Stimulated activated naive CD8-positive, alpha-beta T cell treated with anti-CD3 and anti-CD28 coated beads, Interleukin-15, amount 100 ng/mL, for 72 hours (primary cell): ENCODE measurements around the gene RPS26.
"Not testable (repeated sequence)": the region's sequence is repeated elsewhere in the genome, so short reads cannot be mapped to it uniquely, and the experiment has no call there.

Source experiments
- ATAC-seq: fragments of 150-1000 bp; cut with Tn5 transposase; 2 replicates; pipeline ENCODE4 v1.10.0; 2021; ENCODE audit warnings: mild to moderate bottlenecking, moderate library complexity
- DNase-seq, 2 donors: peaks; one replicate each; pipeline ENCODE4 v3.0.0; 2021 to 2022
- H3K27ac Mint-ChIP-seq, 2 donors: one replicate each; pipeline ENCODE4 v1.8.0; 2022; ENCODE audit warnings: mild to moderate bottlenecking in 2 of 2, mixed read lengths in 2 of 2, moderate library complexity in 2 of 2
- H3K27me3 Mint-ChIP-seq: one replicate; pipeline ENCODE4 v1.8.0; 2022; ENCODE audit warnings: mixed read lengths
- H3K4me1 Mint-ChIP-seq: one replicate; pipeline ENCODE4 v1.8.0; 2022; ENCODE audit warnings: mild to moderate bottlenecking, mixed read lengths
- H3K4me3 Mint-ChIP-seq, 2 donors: one replicate each; pipeline ENCODE4 v1.8.0; 2022; ENCODE audit warnings: mild to moderate bottlenecking in 2 of 2, mixed read lengths in 2 of 2, moderate library complexity in 1 of 2
- H3K9me3 Mint-ChIP-seq, 2 donors: one replicate each; pipeline ENCODE4 v1.8.0; 2022; ENCODE audit warnings: mixed read lengths in 2 of 2

The RPS26 gene

DNA sequence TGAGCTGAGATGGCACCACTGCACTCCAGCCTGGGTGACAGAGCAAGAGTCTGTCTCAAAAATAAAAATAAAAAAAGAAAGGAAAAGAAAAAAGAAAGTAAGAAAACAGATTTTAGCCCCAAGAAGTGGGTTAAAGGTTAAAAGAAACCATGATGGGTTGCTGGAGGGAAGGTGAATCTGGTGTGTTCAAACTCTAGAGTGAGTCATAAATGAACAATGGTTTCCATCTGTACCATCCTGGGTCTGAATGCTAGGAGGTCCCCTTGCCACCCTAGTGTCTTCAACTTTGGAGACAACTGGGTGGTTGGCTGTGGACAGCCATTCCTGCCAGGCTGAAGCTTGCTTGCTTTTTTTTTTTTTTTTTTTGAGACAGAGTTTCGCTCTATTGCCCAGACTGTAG lies 1.6 kb upstream of the RPS26 start:
- DNase-seq (peak; percentile 16 to 40), ATAC-seq (peak; percentile 47)
- H3K4me1 Mint-ChIP-seq: peaks cover 84% of the 10 kb centered on the region
- H3K9me3 Mint-ChIP-seq: no peaks in the 10 kb centered on the region
- H3K27ac Mint-ChIP-seq: peak overlapping the region; percentile 86 to 95
- H3K4me3 Mint-ChIP-seq: peak overlapping the region; percentile 93 to 100
- H3K27me3 Mint-ChIP-seq: no peaks in the 10 kb centered on the region

DNA sequence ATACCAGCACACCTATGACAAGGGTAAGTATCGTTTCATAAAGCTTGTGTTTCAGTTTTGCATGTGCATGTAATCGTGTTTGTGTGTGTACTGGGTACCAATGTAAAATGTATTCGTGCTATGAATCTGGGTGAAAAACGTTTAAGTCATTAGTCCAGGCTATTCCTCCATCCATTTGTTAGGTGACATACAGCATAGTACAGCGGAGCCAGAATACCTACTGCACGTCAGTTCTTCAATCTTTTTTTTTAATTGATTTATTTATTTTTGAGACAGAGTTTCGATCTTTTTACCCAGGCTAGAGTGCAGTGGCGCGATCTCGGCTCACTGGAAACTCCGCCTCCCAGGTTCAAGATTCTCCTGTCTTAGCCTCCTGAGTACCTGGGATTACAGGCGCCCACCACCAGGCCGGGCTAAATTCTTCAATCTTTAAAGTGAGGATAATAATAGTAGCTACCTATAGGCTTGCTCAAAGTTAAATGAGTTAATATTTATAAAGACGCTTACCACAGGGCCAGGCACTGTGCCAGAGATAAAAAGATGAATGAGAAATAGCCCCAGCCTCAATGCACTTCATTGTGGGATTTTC lies 661 bp upstream of the RPS26 start:
- peak; percentile 8 for ATAC-seq
- Mint-ChIP-seq H3K27me3 (no peaks in the 10 kb centered on the region), H3K4me3 (peak overlapping the region; percentile 93 to 100), H3K27ac (peak overlapping the region; percentile 94 to 95), H3K4me1 (peaks cover 81% of the 10 kb centered on the region), H3K9me3 (no peaks in the 10 kb centered on the region)
- DNase-seq: no peak

GRCh38 chr12:56042430-56042813 lies 704 bp downstream of the RPS26 start:
- Mint-ChIP-seq H3K4me3 (peak overlapping the region; percentile 93 to 100), H3K4me1 (peaks cover 81% of the 10 kb centered on the region), H3K27ac (peak overlapping the region; percentile 98 to 99)
- H3K9me3 Mint-ChIP-seq, DNase-seq, ATAC-seq, H3K27me3 Mint-ChIP-seq: not testable (repeated sequence)

DNA sequence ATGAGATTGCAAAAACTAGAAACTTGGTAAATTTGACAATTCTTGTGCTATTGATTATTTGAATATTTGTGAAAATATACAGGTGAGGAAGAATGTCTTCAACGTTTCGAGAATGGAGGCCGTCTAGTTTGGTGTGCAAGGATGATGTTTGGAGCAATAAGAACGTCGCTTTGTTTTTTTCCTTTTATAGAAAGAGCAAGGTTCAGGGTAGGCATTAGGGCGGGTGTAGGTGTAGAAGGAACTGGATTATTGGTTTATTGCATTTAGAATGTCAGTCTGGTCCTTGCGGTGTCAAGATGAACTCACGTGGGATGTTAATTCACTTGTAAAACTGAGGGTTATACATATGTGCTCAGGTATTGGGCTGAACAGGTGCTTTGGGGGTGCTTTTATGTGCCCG lies 1.1 kb downstream of the RPS26 start:
- Mint-ChIP-seq H3K9me3 (no peaks in the 10 kb centered on the region), H3K27ac (peak overlapping the region; percentile 98 to 99), H3K4me3 (peak overlapping the region; percentile 93 to 100), H3K4me1 (peaks cover 78% of the 10 kb centered on the region), H3K27me3 (no peaks in the 10 kb centered on the region)
- ATAC-seq: no peak
- DNase-seq: no peak

DNA sequence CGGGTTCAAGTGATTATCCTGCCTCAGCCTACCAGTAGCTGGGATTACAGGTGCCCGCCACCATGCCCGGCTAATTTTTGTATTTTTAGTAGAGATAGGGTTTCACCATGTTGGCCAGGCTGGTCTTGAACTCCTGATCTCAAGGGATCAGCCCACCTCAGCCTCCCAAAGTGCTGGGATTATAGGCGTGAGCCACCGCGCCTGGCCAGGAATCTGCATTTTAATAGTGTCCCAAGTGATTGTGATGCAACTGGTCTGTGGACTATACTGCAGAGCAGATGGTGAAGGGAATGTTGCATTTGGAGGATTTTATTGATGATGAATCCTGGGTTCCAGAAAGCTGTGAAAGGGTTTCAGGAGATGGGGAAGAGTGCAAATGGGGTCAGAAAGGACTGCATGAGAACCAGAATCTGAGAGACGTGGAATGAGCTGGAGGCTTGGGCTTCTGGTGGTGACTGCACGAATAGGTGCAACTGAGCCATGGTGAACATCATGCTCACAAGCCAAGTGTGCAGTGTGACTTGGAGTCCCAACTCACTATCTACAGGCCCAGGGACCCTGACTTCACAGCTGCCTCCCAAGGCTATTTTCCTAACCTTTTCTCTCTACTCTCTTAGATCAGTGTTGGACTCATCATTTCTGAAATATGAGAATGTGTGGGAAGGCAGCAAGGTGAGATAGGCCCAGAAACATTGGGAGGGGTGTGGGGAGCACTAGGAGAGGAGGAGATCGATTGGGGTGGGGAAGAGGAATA lies 4.5 kb downstream of the RPS26 start:
- Mint-ChIP-seq H3K27me3 (no peaks in the 10 kb centered on the region), H3K27ac (peak overlapping the region in 1 of 2 donors; percentile 78), H3K9me3 (no peaks in the 10 kb centered on the region), H3K4me3 (peak overlapping the region in 1 of 2 donors; percentile 1), H3K4me1 (peaks cover 44% of the 10 kb centered on the region)
- DNase-seq: no peak
- no peak for ATAC-seq

DNA sequence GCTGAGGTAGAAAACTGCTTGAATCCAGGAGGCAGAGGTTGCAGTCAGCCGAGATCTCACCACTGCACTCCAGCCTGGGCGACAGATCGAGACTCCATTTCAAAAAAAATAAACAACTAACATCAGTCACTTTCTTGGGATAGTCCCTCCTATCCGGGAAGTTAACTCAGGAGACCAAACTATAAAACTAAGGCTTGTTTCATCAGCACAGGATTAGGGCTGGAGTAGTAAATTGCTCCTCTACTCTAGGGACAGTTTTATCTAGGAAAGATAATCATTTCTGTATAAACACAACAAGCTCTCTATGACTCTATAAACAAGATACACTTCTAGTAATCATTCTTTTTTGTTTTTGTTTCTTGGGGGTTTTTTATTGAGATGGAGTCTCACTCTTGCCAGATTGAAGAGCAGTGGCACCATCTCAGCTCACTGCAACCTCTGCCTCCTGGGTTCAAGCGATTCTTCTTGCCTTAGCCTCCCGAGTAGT lies 11.7 kb downstream of the RPS26 start:
- no peak for ATAC-seq
- Mint-ChIP-seq H3K9me3 (no peaks in the 10 kb centered on the region), H3K27ac (no peak overlapping the region), H3K27me3 (no peaks in the 10 kb centered on the region), H3K4me3 (no peak overlapping the region), H3K4me1 (peaks cover 7% of the 10 kb centered on the region)
- no peak for DNase-seq

- not testable (repeated sequence) for ATAC-seq, H3K27me3 Mint-ChIP-seq, H3K27ac Mint-ChIP-seq, H3K9me3 Mint-ChIP-seq, H3K4me1 Mint-ChIP-seq, DNase-seq, H3K4me3 Mint-ChIP-seq
Measured at GRCh38 chr12:56059964-56060363, 18.2 kb downstream of the RPS26 start.

DNA sequence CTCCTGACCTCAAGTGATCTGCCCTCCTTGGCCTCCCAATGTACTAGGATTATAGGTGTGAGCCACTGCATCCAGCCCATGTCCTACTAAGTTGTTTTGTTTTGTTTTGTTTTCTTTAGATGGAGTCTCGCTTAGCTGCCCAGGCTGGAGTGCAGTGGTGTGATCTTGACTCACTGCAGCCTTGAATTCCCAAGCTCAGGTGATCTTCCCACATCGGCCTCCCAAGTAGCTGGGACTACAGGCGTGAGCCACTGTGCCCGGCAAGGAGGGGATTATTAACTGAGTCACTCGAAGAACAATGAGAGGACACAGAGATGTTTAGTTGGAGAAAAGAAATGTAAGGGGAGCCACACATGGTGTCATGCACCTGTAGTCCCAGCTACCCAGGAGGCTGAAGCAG lies 20.3 kb downstream of the RPS26 start:
- H3K4me3 Mint-ChIP-seq: no peak overlapping the region
- DNase-seq (no peak), ATAC-seq (no peak)

GRCh38 chr12:56062996-56063395 lies 21.3 kb downstream of the RPS26 start:
- Mint-ChIP-seq H3K4me3 (no peak overlapping the region), H3K9me3 (no peaks in the 10 kb centered on the region), H3K27me3 (no peaks in the 10 kb centered on the region), H3K4me1 (peaks cover 7% of the 10 kb centered on the region), H3K27ac (no peak overlapping the region)
- ATAC-seq: no peak
- DNase-seq: no peak

More for the DNA sequence above, 20.3 kb downstream of the RPS26 start:
- Mint-ChIP-seq H3K27me3 (no peaks in the 10 kb centered on the region), H3K27ac (peak overlapping the region in 1 of 2 donors; percentile 81), H3K9me3 (no peaks in the 10 kb centered on the region), H3K4me1 (peaks cover 3% of the 10 kb centered on the region)

DNA sequence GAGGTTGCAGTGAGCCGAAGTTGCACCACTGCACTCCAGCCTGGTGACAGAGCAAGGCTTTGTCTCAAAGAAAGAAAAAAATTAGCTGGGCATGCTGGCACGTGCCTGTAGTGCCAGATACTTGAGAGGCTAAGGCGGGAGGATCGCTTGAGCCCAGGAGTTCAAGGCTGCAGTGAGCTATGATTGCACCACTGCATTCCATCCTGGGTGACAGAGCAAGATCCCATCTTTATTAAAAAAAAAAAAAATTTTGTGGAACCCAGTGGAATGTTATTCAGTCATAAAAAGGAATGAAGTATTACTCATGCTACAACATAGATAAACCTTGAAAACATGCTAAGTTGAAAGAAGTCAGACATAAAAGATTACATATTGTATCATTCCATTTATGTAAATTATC lies 29.9 kb downstream of the RPS26 start:
- Mint-ChIP-seq H3K9me3 (no peaks in the 10 kb centered on the region), H3K27ac (no peak overlapping the region), H3K4me1 (peaks cover 7% of the 10 kb centered on the region), H3K4me3 (no peak overlapping the region), H3K27me3 (no peaks in the 10 kb centered on the region)
- no peak for DNase-seq
- ATAC-seq: no peak

GRCh38 chr12:56074396-56074795 lies 32.7 kb downstream of the RPS26 start:
- ATAC-seq: no peak

GRCh38 chr12:56077966-56078365 lies 36.2 kb downstream of the RPS26 start:
- peaks cover 25% of the 10 kb centered on the region for H3K27me3 Mint-ChIP-seq
- H3K9me3 Mint-ChIP-seq, H3K4me3 Mint-ChIP-seq, DNase-seq, ATAC-seq: not testable (repeated sequence)
- peaks cover 26% of the 10 kb centered on the region for H3K4me1 Mint-ChIP-seq
- peak overlapping the region in 1 of 2 donors; percentile 27 for H3K27ac Mint-ChIP-seq

More at GRCh38 chr12:56074396-56074795, 32.7 kb downstream of the RPS26 start:
- Mint-ChIP-seq H3K27ac (no peak overlapping the region), H3K4me3 (no peak overlapping the region), H3K4me1 (peaks cover 6% of the 10 kb centered on the region), H3K27me3 (no peaks in the 10 kb centered on the region), H3K9me3 (no peaks in the 10 kb centered on the region)
- no peak for DNase-seq

GRCh38 chr12:56078427-56078826 lies 36.7 kb downstream of the RPS26 start:
- Mint-ChIP-seq H3K27me3 (peaks cover 25% of the 10 kb centered on the region), H3K9me3 (no peaks in the 10 kb centered on the region), H3K4me3 (peak overlapping the region; percentile 85 to 91), H3K4me1 (peaks cover 26% of the 10 kb centered on the region), H3K27ac (no peak overlapping the region)
- ATAC-seq (no peak), DNase-seq (no peak)

GRCh38 chr12:56078931-56079722 lies 37.4 kb downstream of the RPS26 start:
- Mint-ChIP-seq H3K27me3 (peaks cover 25% of the 10 kb centered on the region), H3K4me1 (peaks cover 26% of the 10 kb centered on the region), H3K9me3 (no peaks in the 10 kb centered on the region), H3K27ac (no peak overlapping the region), H3K4me3 (peak overlapping the region; percentile 85 to 91)
- DNase-seq: peak; percentile 53 to 55
- peak; percentile 71 for ATAC-seq

- Mint-ChIP-seq H3K4me1 (peaks cover 26% of the 10 kb centered on the region), H3K9me3 (no peaks in the 10 kb centered on the region), H3K27me3 (peaks cover 25% of the 10 kb centered on the region), H3K27ac (no peak within 1 kb of the TSS), H3K4me3 (peak within 1 kb of the TSS; percentile 85 to 91)
- ATAC-seq (peak; percentile 82), DNase-seq (peak; percentile 45 to 61)
Measured at GRCh38 chr12:56079723-56080555, 38.2 kb downstream of the RPS26 start, which contains the start of gene ERBB3. Gene ERBB3, plus strand, starts transcription at chr12:56080165. Its CDS starts 136 bp downstream, at chr12:56080301.
